ENCODE results near the gene GABPA.
"Not testable (repeated sequence)": the region's sequence is repeated elsewhere in the genome, so short reads cannot be mapped to it uniquely, and the experiment has no call there.

GABPA gene

DNA sequence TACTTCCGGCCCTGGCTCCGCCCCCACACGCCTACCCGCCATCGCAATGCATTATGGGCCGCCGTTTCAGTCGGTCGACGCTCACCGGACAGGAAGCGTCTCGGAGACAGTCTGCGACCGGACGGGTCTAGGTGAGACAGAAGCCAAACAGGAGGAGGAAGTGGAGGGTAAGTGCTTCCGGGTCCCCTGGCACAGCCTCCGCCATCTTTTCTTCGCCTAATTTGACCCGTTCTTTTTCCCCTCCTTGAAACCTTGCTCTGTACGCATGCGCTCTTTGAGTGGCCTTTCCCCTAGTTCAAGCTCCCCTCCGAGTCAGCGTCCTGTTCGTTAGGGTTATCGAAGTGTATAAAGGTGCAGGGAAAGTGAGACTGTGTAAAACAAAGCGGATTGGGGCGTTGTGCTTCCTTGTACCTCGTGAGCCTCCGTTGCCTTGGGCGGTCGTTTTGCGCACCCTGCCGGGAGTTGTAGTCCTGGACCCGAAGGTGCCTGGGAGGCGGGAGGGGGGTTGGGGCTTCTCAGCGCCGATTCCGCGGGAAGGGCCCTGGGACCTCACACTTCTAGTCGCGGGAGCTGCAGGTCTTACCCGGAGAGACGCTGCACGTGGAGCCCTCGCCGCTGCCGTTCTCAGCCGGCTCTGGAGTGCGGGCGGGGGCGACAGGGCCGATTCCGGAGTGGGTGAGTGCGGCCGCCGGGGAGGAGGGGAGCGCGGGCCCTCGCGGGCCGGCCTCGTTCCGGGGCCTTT is at the start of gene GABPA, which contains the start of gene ATP5PF:
GABPA (plus strand) TSS at position 69 of the 742 bp plus-strand sequence. CDS start 6,627 bp downstream, outside the sequence.
ATP5PF (minus strand) TSS at position 1 of the 742 bp plus-strand sequence. CDS start 5,110 bp downstream, outside the sequence.
- DNase-seq = peak; percentile 96

DNA sequence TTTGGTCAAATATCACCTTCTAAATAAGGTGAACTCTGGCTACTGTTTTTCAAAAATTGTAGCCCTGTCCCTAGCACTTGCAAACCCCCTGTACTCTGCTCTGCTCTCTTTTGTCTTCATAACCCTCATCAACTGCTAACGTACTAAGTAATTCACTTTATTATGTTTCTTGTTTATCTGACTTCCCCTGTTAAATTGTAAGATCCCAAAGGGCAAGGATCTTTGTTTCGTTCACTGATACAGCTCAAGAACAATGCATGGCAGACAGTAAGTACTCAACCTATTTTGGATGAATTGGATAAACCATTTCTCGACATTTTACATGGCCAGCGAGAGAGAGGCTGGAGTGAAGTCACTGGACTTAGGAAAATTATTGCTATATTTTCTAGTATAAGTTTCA is 47.0 kb upstream of the GABPA start:
- DNase-seq = no peak

DNA sequence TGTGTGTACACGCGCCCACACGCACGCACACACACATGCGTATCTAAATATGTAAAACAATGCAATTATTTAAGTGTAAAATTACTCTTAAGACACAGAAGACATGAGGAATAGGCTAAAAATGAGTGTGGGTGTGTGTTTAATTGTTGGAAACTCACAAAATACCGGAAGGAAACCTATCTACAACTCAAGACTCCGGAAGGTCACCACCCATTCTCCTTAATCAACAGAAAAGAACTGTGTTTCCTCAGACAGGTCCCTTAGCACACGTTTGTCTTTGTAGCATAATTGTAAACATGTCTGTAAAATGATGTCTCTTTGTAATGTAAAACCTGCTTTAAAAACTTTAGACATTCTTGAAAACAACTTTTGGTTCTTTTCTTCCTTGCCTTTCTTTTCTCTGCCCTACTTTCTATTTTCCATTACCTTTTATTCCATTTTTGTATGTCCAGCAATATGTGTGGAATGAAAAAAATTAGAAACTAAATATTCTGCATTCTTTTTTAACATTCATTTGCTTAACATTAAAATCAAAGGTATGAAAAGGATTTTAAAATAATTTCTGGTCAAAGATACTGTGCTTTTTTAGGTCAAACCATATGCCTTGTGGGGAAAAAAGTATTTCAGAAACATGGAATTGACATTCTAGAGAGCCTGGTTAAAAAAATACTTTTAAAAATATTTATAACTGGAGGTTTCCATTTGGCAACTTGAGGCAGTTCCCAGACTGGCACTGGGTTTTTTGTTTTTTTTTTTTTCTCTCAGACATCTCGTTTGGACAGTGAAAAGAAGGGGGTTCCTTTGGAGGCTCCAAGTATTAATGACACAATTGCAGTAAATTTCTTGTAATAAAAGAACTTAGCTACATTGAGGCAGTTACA is 46.3 kb upstream of the GABPA start:
- no peak for DNase-seq

DNA sequence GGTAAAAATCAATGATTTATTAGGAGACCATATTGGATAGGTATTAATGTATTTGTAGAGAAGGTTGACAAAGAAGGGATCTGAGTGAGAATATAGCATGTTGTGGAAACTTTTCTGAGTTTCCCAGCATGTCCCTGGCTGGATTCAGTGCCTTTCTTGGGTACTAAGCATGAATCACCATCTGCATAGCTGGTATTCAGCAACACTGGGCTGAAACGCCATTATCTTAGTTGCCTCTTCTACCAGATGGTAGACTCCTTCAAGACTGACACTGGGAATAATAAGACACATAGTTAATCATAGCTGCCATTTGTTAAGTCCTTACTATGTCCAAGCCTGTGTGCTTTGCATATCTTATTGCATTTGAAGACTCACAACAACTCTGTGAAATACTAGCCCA is 45.5 kb upstream of the GABPA start:
- DNase-seq = no peak

DNA sequence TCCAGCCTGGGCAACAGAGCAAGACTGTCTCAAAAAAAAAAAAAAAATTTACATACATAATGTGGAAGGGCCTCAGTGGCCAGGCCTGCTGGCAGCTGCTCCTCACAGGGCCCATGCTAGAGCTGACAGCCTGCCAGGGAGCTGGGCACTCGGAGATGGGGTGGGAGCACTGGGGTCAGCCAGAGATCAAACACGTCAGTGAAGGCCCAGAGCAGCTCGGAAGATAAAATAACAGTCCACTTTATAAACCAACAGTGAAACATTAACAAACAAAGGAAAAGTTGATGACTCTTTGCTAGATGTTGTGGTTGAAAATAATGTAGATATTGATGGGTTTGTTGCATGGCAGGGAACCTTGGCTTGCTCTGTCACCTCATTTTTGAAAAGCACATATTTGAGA is 42.8 kb upstream of the GABPA start:
- no peak for DNase-seq

DNA sequence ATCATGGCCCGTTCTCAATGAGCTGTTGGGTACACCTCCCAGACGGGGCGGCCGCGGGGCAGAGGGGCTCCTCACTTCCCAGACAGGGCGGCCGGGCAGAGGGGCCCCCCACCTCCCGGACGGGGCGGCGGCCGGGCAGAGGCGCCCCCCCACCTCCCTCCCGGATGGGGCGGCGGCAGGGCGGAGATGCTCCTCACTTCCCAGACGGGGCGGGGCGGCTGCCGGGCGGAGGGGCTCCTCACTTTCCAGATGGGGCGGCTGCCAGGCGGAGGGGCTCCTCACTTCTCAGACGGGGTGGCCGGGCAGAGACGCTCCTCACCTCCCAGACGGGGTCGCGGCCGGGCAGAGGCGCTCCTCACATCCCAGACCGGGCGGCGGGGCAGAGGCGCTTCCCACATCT is 39.3 kb upstream of the GABPA start:
- DNase-seq = not testable (repeated sequence)

DNA sequence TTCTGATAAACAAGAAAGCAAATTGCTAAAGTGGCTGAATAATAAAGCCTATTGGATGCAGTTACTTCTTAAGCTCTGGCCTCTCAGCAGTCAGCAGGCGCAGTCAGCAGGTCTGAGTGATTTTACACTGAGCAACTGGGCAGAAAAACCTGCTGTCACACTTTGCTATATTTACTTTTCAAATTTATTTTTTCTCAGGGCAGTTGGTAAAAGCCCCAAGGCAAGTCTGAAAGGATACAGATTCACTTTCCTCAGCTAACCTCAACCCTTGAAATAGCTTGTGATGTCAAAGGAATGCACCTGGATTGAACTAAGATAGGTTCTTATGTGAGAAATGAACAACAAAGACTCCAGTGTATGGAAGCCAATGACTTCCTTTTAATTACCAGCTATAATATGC is 34.0 kb upstream of the GABPA start:
- no peak for DNase-seq

DNA sequence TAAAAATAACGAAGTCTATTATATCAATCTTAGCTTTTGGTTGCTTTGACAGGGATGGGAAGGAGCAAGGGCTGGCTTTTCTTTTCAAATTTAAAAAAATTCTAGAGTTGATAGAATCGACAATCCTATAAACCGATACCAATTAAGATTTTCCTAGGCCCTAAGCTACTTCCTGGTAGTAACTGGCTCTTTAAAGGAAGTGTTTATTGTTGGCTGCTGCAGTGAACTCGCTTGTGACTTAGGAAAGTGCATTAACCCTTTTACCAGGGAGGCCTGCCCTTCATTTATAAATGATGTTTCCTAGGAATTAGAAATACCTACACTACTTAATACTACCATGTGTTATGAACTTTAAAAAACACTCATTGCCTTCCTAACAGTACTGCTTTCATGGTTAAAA is 33.2 kb upstream of the GABPA start:
- DNase-seq = no peak

DNA sequence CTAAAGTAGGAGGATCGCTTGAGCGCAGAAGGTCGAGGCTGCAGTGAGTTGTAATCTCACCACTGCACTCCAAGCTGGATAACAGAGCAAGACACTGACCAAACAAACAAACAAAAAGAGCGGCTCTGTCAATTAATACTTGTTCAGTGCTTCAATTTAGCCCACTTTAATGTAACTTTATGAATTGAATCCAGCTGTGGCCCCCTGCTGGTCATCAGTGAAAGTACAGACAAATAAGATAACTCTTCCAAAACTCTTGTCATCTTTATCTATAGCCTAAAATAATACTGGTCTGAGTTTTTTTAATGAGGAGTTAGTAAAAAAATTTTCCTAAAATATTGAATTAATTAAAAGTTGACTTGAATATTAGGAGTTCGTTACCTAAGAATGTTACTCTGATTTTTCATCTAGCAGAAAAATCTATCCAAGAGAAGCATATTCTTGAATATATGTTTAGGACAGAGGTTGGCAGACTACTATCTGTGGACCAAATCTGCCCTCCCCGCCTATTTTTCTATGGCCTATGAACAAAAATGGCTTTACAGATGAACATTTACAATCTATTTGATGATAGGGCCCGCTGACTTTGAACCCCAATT is 26.2 kb upstream of the GABPA start:
- peak; percentile 0 for DNase-seq

DNA sequence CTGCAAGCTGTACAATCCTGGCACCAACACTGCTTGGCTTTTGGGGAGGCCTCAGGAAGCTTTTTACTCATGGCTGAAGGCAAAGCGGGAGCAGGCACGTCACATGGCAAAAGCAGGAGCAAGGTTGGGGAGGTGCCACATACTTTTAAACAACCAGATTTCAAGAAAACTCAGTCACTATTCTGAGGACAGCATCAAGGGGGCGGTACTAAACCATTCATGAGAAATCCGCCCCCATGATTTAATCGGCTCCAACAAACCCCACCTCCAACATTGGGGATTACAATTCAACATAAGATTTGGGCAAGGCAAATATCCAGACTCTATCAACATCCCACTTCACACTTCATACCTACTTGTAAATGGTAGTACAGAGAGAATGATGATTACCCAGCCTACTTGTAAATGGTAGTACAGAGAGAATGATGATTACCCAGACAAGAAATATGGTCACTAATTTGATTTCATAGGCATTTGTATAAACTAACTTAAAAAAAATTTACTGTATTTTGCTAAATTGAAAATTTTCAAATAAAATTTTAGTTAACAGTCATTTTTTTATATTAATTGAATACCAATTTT is 25.0 kb upstream of the GABPA start:
- no peak for DNase-seq

DNA sequence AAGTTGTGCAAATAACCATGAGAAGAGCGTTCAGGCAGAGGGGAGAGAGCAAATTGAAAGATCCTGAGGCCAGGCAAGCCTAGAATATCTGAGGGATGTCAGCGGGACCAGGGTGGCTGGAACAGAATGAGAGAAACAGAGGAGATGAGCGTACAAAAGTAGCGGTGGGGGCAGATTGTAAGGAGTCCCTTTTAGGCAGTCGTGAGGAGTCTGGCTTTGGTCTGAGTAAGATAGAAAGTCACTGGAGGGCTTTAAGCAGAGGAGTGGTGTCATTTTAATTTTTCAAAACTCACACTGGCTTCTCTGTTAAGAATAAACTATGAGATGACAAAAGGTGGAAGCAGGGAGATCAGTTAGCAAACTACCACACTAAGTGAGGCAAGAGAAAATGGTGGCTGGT is 24.2 kb upstream of the GABPA start:
- DNase-seq = no peak

DNA sequence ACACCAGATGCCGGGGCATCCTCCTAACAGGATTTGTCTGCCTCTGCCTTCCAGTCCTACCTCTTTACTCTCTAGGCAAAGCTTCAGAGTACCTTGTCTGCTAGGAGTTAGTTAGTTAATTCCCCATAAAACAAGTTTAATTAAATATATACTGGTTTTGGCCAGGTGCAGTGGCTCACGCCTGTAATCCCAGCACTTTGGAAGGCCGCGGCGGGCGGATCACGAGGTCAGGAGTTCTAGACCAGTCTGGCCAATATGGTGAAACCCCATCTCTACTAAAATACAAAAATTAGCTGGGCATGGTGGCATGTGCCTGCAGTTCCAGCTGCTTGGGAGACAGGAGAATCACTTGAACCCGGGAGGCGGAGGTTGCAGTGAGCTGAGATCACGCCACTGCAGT is 20.7 kb upstream of the GABPA start:
- DNase-seq = not testable (repeated sequence)

DNA sequence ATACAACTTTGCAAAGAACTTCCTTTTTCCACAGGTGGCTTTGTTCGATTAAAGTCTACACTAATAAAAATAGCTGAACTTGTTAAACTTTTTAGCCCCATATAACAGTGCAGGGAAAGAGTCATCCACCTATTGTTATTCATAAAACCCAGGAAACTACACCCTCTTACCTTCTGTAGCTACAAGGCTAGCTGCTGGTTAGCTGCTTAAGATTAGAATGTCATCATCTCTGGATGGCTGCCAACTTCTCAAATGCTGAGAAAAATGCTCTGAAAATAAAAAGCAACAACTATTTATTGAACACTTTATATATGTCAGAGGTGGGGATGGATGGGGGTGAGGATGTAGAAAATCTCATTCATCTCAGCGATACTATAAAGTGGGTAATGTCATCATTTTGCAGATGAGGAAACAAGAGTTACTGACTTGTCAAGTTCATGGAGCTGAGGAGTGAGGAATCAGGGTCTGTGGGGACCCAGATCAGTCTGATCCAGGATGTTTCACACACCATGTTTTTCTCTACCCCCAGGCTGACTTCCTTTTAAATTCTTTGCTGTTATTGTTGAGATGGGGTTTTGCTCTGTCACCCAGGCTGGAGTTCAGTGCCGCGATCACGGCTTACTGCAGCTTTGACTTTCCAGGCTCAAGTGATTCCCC is 17.2 kb upstream of the GABPA start:
- DNase-seq = no peak

DNA sequence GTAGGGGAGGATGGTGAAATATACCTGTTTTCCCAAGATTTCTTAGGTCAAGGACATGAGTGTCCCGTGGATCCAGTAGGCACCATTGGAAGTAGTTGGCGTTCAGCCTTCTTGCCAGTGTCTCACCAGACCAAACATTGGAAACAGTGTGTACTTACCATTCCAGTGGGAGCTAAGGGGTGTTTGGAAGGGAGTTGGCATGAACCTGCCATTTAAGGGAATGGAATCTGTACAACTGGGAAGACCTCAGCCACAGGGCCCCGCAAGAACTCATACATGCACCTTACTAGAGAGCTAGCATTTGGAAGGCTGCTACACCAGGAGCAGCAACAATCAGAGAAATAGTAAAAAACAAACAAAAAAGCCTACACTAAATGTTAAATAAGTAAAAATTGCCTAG is 12.8 kb upstream of the GABPA start:
- DNase-seq = no peak

DNA sequence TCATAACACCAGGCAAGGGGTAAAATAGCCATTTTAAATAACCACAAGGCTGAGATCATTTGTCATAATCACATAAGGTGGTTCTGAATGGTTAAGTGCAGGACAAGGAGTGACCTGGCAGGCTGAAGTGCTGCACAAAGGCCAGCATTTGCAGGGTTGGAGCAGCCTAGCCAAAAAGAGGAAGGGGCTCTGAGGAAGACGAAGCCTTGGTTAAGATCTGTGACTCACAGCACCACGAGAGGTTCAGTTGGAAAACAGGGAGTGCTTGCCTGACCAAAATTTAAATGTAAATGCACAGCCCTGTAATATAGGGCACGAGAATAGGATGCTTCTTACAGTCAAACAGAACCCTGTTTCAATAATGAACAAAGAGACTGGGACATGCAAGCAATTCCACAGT is 12.1 kb upstream of the GABPA start:
- no peak for DNase-seq

DNA sequence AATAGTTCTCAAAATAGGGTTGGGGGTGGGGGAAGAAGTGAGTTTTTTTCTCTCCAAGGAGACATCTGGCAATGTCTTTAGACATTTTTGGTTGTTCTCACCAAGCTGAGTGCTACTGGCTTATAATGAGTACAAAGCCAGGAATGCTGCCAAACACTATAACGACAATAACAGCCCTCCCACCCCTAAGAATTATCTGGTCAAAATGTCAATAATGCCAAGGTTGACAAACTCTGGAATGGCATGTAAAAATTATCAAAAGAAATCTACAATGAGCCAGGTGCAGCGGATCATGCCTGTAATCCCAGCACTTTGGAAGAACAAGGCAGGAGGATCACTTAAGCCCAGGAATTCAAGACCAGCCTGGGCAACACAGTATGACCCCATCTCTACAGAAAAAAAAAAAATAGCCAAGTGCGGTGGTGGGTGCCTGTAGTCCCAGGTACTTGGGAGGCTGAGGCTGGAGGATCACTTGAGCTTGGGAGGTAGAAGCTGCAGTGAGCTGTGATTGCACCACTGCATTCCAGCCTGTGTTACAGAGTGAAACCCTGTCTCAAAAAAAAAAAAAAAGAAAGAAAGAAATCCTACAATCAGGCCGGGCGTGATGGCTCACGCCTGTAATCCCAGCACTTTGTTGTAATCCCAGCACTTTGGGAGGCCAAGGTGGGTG is 2.5 kb upstream of the GABPA start:
- no peak for DNase-seq

DNA sequence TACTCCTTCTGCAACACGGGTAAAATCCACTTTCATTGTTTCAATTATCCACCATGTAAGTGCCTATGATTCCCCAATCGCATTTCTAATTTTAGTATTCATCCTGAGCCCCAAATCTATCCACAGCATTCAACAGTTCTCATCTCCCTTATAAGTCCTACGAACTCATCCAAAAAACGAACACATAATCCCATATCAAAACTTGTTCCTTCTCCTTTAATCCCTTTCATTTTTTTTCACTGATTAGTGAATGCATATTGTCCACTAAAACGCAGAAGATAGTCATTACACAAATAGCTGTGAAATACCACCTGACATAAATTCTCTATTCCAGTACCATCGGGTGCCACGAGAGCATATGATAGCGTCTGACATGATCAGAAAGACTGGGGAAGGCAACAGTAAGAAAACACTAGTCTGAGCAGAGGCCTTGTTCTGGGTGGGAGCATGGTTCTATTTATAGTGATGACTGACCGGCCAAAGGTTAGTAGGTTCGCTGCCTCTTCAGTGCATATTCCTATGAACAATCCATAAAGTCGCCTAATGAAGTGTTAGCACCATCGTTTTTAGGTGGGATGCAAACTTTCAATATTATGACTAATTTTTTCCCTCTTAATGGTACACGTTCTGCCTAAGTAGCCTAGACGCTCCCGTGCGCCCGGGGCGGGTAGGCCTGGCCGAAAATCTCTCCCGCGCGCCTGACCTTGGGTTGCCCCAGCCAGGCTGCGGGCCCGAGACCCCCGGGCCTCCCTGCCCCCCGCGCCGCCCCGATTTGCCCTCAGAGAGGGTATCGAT is 716 bp upstream of the GABPA start:
- no peak for DNase-seq

DNA sequence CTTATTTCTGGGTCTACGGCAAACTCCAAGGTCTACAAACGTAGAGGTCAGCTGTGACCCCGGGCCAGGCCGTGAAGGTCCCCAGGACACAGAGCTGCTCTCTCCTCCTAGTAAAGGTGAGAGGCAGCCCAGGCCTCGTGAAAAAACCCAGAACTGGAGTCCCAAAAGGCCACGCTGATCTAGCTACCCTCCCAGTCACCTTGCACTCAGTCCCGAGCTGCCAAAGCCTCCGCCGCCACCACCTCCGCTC is 193 bp upstream of the GABPA start:
- no peak for DNase-seq

DNA sequence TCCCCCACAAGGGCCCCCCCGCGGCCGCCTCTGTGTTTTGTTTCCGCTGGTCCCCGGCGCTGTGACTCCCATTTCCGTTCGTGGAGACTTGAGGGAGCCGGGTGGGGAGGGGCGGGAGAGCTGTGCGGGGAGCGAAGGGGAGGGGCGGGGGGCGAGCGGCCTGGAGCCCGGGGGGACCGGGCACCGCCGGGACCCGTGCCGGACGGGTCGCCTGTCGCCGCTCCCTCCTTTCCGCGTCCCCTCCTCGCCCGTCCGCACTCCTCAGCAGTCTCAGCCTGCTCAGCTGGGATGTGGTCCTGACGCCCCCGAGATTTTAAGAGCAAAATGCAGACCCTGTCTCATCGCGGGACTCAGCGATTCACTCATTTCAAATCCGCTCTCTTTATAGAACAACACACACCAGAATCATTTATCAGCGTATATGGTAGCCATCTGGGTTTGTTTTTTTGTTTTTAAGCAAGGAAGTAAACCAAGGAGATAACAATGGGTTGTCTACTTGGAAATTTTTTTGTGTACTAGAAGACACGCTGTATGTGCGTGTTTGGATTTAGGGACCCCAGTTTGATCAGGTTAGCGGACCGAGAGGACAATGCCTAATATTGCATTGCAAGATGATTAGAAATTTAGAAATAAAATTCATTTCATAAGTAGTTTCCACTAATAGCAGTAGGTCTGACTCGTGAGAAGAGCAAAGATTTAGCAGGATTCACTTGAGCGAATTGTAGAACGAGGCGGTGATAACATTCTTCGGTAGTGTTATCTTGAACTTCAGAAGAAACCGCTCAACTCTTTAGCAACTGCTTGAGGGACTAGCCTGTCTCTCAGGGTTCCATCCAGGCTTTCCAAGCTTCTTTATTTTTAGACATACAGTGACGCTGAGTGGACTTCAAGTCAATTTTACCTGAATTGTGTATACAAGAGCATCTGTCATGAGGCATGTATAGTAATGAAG is 1.1 kb downstream of the GABPA start:
- DNase-seq = peak; percentile 81

DNA sequence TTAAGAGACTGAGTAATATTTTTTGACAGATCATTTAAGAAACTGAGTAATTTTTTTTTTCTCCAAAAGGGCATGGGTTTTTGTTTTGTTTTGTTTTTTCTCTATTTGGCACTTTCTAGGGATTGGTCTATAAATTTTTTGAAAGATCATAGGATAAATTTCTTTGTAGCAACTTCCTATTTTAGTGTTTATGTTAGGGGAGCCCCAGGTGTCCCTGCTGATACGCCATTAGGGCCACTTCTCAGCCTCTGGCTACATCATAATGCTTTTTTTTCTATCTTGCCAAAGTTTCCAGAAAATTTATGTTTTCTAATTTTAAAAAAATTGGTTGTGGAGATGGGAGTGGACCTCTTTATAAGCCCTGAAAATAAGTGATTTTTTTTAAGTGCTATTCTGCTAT is 2.6 kb downstream of the GABPA start:
- no peak for DNase-seq

All from NCI-H774 (cell line).